Activated CD4-positive, alpha-beta T cell treated with anti-CD3 and anti-CD28 coated beads, Interleukin-2, amount 10 ng/mL, durations not matched to agents 24 days and 14 days (primary cell): ENCODE measurements around the gene NEGR1. TPM values are rescaled to one million over a fixed set of nuclear protein-coding genes. Genes with fewer than 3 reads are reported as not detected.

Experiments
- DNase-seq: peaks from one replicate; pipeline ENCODE4 v3.0.0; 2022
- H3K27ac Mint-ChIP-seq: one replicate; pipeline ENCODE4 v1.8.0; 2022; ENCODE audit warnings: mild to moderate bottlenecking, mixed read lengths
- H3K27me3 Mint-ChIP-seq: one replicate; pipeline ENCODE4 v1.8.0; 2022; ENCODE audit warnings: mixed read lengths
- H3K36me3 Mint-ChIP-seq: one replicate; pipeline ENCODE4 v1.8.0; 2022; ENCODE audit warnings: low read depth, mild to moderate bottlenecking, mixed read lengths
- H3K4me1 Mint-ChIP-seq: one replicate; pipeline ENCODE4 v1.8.0; 2021; ENCODE audit warnings: mixed read lengths
- H3K4me3 Mint-ChIP-seq: one replicate; pipeline ENCODE4 v1.8.0; 2022; ENCODE audit warnings: mild to moderate bottlenecking, moderate library complexity, mixed read lengths
- H3K9me3 Mint-ChIP-seq: one replicate; pipeline ENCODE4 v1.8.0; 2021; ENCODE audit warnings: mixed read lengths
- intact Hi-C: fragments of 100-400 bp; cut with micrococcal nuclease; formaldehyde crosslinking; loops from one replicate; pipeline ENCODE4 v1.15.1; 2023
- total RNA-seq: library from RNA; stranded (reverse); gene quantifications from 2 replicates; pipeline ENCODE4 v1.2.3, GENCODE V29; 2022

Gene NEGR1
- total RNA-seq, 1 donor from 2014 or later: not detected

DNA sequence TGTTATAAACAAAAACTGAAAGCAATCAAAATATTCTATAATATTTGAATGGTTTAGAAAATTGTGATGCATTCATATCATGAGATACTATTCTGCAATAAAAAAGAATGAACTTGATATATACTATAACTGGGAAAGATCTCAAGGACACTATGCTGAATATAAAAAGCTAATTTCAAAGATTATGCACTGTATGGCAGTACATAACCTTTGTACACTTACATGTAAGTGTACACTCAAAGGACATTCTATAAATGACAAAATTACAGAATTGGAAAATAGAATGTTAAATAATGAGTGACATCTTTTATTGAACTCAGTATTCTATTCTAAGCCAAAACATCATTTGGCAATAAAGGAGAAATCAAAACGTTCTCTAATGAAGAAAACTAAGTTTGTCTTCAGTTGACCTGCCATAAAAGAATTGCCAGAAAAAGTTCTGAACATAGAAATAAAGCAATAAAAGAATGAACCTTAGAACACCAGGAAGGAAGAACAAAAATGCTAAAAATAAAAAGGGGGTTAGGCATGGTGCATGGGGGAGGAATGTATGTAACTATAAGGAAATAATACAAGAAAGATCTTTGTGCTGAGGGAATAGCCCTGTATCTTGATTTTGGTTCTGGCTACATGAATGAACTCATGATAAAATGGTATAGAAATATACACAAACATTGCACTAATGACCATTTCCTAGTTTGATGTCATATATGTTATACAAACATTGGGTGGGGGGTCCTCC, 519.7 kb downstream of the NEGR1 start:
- no peaks in the 10 kb centered on the region for H3K4me1 Mint-ChIP-seq
- H3K27me3 Mint-ChIP-seq: no peaks in the 10 kb centered on the region
- H3K4me3 Mint-ChIP-seq: no peak overlapping the region
- DNase-seq: no peak
- H3K36me3 Mint-ChIP-seq: no peaks in the 10 kb centered on the region
- H3K27ac Mint-ChIP-seq: no peak overlapping the region
- no peaks in the 10 kb centered on the region for H3K9me3 Mint-ChIP-seq
- intact Hi-C loops: no loop called here

DNA sequence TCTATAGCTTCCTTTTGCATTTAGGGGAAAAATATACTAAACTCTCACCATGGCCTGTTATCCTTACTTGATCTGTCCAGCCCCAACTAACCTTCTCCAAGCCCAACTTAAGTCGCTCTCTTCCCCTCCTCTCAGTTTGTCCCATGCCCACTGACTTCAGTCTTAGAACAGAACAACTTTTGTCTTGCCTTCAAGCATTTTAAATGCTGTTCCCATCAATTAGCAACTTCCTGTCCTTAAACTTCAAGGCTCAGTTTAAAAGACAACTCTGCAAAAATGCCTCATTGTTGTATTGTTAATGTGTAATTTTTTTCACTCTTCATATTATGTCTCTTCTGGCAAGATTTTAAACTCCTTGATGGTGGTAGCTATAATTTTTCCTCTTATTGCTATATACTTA, 526.9 kb downstream of the NEGR1 start:
- Mint-ChIP-seq H3K36me3 (no peaks in the 10 kb centered on the region), H3K27me3 (no peaks in the 10 kb centered on the region), H3K27ac (no peak overlapping the region), H3K4me1 (no peaks in the 10 kb centered on the region), H3K9me3 (no peaks in the 10 kb centered on the region), H3K4me3 (no peak overlapping the region)
- no peak for DNase-seq
- intact Hi-C loops: no loop called here

DNA sequence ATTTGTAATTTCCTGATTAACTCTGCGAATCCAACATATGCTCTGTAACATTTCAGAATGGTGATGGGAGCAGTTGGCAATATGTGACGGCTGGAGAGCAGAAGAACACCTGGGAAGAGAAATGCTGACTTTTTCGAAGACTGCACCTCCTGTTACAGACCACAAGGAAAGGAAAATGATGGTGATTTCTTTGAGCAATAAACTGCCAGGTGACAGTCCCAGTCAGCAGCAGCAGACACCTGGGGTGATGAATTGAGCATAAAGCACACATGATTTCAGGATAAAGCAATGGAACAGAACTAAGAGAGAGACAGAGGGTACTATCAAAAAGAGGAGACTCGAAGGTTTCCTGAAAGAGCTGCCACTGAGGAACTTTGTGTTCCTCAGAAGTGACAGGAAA, 528.6 kb downstream of the NEGR1 start:
- no peak overlapping the region for H3K27ac Mint-ChIP-seq
- H3K4me1 Mint-ChIP-seq: no peaks in the 10 kb centered on the region
- H3K9me3 Mint-ChIP-seq: no peaks in the 10 kb centered on the region
- no peak overlapping the region for H3K4me3 Mint-ChIP-seq
- intact Hi-C loops: no loop called here
- DNase-seq: no peak
- H3K36me3 Mint-ChIP-seq: no peaks in the 10 kb centered on the region
- no peaks in the 10 kb centered on the region for H3K27me3 Mint-ChIP-seq

DNA sequence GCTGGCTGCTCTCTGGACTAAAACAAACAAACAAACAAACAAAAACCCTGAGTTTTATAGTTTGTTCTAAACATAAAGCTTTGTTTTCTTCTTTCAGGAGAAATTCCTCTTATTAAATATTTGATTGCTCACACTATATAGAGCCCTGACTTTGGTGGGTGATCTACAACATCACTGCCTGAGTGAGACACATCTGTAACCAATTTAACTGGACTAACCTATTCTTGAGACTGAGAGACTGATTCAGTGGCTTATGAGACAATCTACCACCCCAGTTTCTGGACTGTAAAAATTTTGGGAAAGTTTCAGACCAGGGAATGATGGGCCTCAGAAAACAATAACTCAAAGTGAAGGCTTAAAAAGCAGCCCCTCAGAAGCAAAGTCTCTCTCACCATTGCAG, 537.0 kb downstream of the NEGR1 start:
- Mint-ChIP-seq H3K4me3 (no peak overlapping the region), H3K9me3 (no peaks in the 10 kb centered on the region), H3K4me1 (no peaks in the 10 kb centered on the region), H3K36me3 (no peaks in the 10 kb centered on the region), H3K27ac (no peak overlapping the region), H3K27me3 (no peaks in the 10 kb centered on the region)
- intact Hi-C loops: no loop called here
- no peak for DNase-seq

DNA sequence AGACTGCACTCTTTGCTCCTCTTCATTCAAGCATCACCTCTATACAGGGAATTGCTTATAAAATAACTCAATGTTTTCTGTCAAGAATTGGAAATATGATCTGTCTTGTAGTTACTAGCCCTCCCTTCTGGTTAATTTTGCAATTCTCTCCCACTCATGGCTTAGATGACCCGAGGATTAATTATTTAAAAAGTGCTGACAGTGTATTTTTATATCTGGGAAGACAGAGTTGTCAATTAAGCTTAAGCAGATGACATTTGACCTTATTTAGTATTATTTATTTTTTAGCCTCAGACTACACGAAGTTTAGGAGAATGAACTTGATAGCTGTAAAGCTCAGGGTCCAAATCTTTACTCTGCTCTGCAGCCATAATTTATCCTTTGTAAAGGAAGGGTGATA, 538.5 kb downstream of the NEGR1 start:
- intact Hi-C loops: no loop called here
- no peaks in the 10 kb centered on the region for H3K36me3 Mint-ChIP-seq
- H3K4me3 Mint-ChIP-seq: no peak overlapping the region
- DNase-seq: no peak
- H3K9me3 Mint-ChIP-seq: no peaks in the 10 kb centered on the region
- H3K4me1 Mint-ChIP-seq: no peaks in the 10 kb centered on the region
- no peaks in the 10 kb centered on the region for H3K27me3 Mint-ChIP-seq
- H3K27ac Mint-ChIP-seq: no peak overlapping the region

DNA sequence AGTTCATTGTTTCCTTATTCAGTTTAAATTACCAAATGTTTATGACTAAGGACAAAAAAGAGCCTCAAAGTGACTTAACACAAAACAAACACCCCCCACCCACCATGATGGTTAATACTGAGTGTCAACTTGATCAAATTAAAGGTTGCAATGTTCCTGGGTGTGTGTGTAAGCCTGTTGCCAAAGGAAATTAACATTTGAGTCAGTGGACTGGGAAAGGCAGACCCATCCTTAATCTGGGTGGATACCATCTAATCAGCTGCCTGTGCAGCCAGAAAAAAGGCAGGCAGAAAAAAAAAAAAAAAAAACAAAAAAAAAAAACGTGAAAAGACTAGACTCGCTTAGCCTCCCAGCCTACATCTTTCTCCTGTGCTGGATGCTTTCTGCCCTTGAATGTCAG, 543.4 kb downstream of the NEGR1 start:
- Mint-ChIP-seq H3K36me3 (no peaks in the 10 kb centered on the region), H3K4me3 (no peak overlapping the region), H3K4me1 (no peaks in the 10 kb centered on the region), H3K27ac (no peak overlapping the region), H3K9me3 (no peaks in the 10 kb centered on the region), H3K27me3 (no peaks in the 10 kb centered on the region)
- DNase-seq: no peak
- intact Hi-C loops: no loop called here

DNA sequence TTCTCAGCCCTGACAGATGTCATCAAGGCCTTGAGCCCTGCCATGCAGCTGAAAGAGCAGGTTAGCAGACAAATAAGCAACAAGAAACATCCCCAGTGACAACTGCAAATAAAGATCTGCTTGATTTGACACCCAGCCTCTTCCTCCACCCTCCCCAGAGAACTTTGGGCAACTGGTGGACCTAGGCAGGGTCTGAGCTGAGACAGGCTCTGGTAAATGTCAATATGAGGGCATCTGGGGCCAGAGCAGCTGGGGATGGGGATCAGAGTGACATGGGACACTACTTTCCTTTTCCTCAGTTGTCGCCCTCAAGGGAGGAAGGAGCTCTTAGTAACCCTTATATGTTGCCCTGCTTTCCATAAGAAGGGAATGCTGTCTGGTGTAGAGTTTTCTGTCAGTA, 544.1 kb downstream of the NEGR1 start:
- Mint-ChIP-seq H3K4me1 (no peaks in the 10 kb centered on the region), H3K4me3 (no peak overlapping the region), H3K9me3 (no peaks in the 10 kb centered on the region), H3K27me3 (no peaks in the 10 kb centered on the region), H3K27ac (no peak overlapping the region), H3K36me3 (no peaks in the 10 kb centered on the region)
- no peak for DNase-seq
- intact Hi-C loops: no loop called here

DNA sequence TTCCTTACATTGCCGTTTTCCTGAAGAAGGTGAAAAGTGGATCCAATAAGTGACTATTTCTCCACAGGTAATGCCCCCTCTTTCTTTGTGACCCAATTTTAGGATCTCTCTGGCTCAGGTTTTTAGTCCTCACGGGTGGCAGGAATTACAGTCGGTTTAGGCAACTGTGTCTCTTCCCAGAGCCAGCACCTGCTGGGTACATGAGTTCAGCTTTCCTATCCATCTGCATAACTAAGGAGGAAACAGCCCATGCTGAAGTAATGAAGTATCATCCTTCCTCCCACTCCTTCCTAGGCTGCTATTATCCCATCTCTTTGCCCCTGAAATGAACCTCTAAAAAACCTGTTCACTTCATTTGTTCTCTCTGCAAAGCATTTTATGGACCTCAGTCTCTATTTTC, 544.6 kb downstream of the NEGR1 start:
- Mint-ChIP-seq H3K27ac (no peak overlapping the region), H3K4me1 (no peaks in the 10 kb centered on the region), H3K9me3 (no peaks in the 10 kb centered on the region), H3K27me3 (no peaks in the 10 kb centered on the region), H3K4me3 (no peak overlapping the region), H3K36me3 (no peaks in the 10 kb centered on the region)
- intact Hi-C loops: no loop called here
- DNase-seq: no peak

DNA sequence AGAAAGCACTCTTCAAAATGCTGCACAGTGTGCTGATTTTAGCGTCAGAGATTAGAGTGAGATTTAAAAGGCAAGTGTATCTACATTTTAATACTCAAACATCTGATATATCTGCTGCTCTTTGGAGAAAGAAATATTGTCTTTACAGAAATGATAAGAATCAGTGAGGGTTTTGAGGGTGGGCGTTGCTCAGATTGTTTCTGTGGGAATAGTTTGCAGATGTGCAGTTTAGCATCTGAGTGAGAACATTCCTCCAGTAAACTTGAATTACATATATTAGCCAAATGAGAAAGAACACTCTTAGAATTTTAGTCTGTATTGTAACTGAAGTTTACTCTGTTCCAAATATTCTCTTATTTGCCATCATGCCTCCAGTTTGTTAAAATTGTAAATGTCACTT, 549.2 kb downstream of the NEGR1 start:
- H3K27me3 Mint-ChIP-seq: no peaks in the 10 kb centered on the region
- no peaks in the 10 kb centered on the region for H3K36me3 Mint-ChIP-seq
- H3K9me3 Mint-ChIP-seq: no peaks in the 10 kb centered on the region
- H3K4me1 Mint-ChIP-seq: no peaks in the 10 kb centered on the region
- intact Hi-C loops: no loop called here
- no peak for DNase-seq
- no peak overlapping the region for H3K4me3 Mint-ChIP-seq
- no peak overlapping the region for H3K27ac Mint-ChIP-seq

DNA sequence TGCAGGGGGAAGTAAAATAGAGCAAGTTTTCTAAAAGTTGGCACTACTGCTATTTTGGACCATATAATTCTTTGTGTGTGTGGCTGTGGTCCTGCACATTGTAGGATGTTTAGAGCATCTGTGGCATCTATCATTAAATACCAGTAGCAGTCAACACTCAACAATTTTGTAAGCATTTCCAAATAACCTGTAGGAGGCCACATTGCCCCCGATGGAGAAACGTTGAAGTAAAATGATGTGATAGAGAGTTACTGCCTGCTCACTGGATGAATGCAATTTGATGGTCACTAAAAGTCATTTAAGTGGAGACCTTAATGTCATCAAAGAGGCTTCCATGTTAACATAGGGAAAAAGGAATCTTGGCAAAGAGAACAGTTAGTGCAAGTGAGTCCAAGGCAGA, 560.8 kb downstream of the NEGR1 start:
- intact Hi-C loops: no loop called here
- Mint-ChIP-seq H3K27me3 (no peaks in the 10 kb centered on the region), H3K36me3 (no peaks in the 10 kb centered on the region), H3K9me3 (no peaks in the 10 kb centered on the region), H3K27ac (no peak overlapping the region), H3K4me3 (no peak overlapping the region), H3K4me1 (no peaks in the 10 kb centered on the region)
- DNase-seq: no peak

DNA sequence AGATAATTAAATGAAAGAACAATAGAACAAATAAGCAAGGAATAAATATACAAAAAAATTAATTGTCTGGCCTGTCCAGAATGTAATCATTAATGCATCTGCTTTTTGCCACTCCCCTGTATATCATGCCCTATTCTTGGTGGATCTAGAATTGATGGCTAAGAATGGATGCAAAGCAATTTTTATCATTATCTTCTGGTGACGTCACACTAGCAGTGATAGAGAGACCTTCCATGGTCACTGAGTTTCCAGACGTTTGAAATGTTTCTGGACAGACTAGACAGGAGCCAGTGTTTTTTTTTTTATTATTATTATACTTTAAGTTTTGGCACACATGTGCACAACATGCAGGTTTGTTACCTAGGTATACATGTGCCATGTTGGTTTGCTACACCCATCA, 563.0 kb downstream of the NEGR1 start:
- H3K27ac Mint-ChIP-seq: no peak overlapping the region
- H3K4me3 Mint-ChIP-seq: no peak overlapping the region
- no peak for DNase-seq
- H3K4me1 Mint-ChIP-seq: no peaks in the 10 kb centered on the region
- no peaks in the 10 kb centered on the region for H3K36me3 Mint-ChIP-seq
- no peaks in the 10 kb centered on the region for H3K9me3 Mint-ChIP-seq
- H3K27me3 Mint-ChIP-seq: no peaks in the 10 kb centered on the region
- intact Hi-C loops: no loop called here

DNA sequence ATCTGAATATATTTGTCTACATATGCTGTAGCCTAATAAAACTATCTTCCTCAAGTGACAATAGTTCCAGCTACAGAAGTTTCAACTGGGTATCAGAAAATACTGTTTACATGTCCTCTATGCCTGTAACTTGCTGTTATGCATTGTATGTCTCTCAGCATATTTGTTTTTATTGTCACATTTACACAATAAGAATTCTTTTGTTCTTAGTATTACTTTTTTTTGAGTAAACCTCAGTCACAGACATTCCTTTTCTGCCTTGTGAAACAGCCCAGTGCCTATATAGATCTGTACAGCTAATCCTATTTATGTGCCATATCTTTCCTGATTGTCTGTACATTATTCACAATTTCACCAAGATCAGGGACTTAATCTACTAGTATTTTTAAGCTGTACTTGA, 565.2 kb downstream of the NEGR1 start:
- Mint-ChIP-seq H3K36me3 (no peaks in the 10 kb centered on the region), H3K9me3 (no peaks in the 10 kb centered on the region), H3K27ac (no peak overlapping the region), H3K4me1 (no peaks in the 10 kb centered on the region), H3K27me3 (no peaks in the 10 kb centered on the region), H3K4me3 (no peak overlapping the region)
- intact Hi-C loops: no loop called here
- DNase-seq: no peak

DNA sequence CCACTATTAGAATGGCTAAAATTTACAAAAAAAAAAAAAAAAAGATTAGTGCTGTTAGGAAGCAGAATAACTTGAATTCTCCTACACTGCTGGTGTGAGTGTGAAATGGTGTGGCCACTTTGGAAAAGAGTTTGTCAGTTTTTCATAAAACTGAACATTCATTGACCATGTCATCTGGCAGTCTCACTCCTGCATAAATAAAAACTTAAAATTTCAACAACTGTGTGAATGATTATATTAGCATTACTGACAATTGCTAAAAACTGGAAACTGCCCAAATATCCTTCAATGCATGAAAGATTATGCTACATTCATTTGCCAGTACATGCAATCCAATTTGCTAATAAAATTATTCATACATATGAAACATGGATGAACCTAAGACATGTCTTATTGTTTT, 570.9 kb downstream of the NEGR1 start:
- Mint-ChIP-seq H3K27ac (no peak overlapping the region), H3K9me3 (no peaks in the 10 kb centered on the region), H3K27me3 (no peaks in the 10 kb centered on the region), H3K36me3 (no peaks in the 10 kb centered on the region), H3K4me3 (no peak overlapping the region), H3K4me1 (no peaks in the 10 kb centered on the region)
- intact Hi-C loops: no loop called here
- DNase-seq: no peak

DNA sequence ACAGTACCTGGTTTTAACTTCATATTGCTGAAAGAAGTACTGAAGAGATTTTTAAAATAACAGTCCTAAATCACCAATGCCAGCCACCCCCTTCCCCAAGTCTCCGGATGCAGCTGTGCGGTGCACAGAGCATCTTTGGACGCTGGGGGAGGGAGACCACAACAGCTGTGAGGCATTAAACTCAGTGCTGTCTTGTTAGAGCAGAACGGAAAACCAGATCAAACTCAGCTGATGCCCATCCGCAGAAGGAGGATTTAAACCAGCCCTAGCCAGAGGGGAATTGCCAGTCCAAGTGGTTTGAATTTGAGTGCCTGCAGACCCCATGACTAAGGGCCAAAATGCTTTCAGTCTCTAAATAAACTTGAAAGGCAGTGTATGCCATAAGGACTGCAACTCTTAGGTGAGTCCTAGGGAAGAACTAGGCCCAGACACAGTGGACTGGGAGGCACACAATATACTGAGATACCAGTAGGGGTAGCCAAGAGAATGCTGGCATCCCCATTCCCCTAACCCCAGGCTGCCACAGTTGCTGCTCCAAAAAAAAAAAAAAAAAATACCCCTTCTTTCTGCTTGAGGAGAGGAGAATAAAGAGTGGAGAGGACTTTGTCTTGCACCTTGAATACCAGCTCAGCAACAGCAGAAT, 576.2 kb downstream of the NEGR1 start:
- no peak overlapping the region for H3K27ac Mint-ChIP-seq
- H3K9me3 Mint-ChIP-seq: peaks cover 5% of the 10 kb centered on the region
- no peak for DNase-seq
- no peaks in the 10 kb centered on the region for H3K36me3 Mint-ChIP-seq
- H3K27me3 Mint-ChIP-seq: no peaks in the 10 kb centered on the region
- intact Hi-C loops: no loop called here
- no peaks in the 10 kb centered on the region for H3K4me1 Mint-ChIP-seq
- H3K4me3 Mint-ChIP-seq: no peak overlapping the region

DNA sequence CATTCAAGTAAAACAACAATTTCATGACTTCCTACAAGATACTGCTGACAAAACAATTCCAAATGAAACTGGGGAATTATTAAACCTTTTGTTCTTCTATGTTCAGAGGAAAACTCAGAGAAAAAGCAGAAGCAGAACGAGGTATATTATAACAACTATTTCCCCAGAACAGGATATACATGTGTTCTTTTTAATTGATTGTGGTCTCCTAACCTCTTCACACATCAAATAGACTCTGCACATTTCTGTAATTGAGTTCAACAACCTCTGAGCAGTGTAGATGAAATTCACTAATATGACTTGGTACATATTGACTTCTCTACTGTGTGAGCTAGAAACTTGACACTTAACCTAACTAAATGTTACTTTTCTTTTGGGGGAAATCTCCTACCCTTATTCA, 584.2 kb downstream of the NEGR1 start:
- intact Hi-C loops: no loop called here
- Mint-ChIP-seq H3K27ac (no peak overlapping the region), H3K36me3 (no peaks in the 10 kb centered on the region), H3K27me3 (no peaks in the 10 kb centered on the region), H3K9me3 (no peaks in the 10 kb centered on the region), H3K4me1 (no peaks in the 10 kb centered on the region), H3K4me3 (no peak overlapping the region)
- DNase-seq: no peak
